Measurements from ENCODE around the gene VWA8.

VWA8 gene

GRCh38 chr13:41915081-41915480 is 45.8 kb downstream of the VWA8 start:
- Histone ChIP-seq H3K4me1 (ENCODE audit: low read depth, poor library complexity, severe bottlenecking) (peaks cover 80% of the 10 kb centered on the region), H3K27ac (peak overlapping the region; percentile 87), H3K4me3 (IDR thresholded peaks at IDR 0.05; ENCODE audit: insufficient read depth, low read depth, low read length) (no peak overlapping the region), H3K36me3 (ENCODE audit: insufficient read depth) (no peaks in the 10 kb centered on the region), H4K20me1 (ENCODE audit: insufficient read depth) (no peaks in the 10 kb centered on the region), H3K79me2 (ENCODE audit: insufficient read depth, low read depth) (peaks cover 34% of the 10 kb centered on the region; the same call in 1 of the 2 replicates), H3K4me2 (peak overlapping the region; percentile 95), H2AFZ (ENCODE audit: low read depth) (no peak overlapping the region), H3K27me3 (ENCODE audit: insufficient read depth, low read depth) (no peaks in the 10 kb centered on the region), H3K9ac (peak overlapping the region; percentile 15; the same call in 1 of the 2 replicates)
- TF ChIP-seq CTCF (conservative IDR thresholded peaks at IDR 0.05; ENCODE audit: low read depth, low read length): no peak

GRCh38 chr13:41914552-41914951 is 46.4 kb downstream of the VWA8 start:
- H3K4me1 ChIP-seq (ENCODE audit: low read depth, poor library complexity, severe bottlenecking): peaks cover 74% of the 10 kb centered on the region
- H3K9ac ChIP-seq: no peak overlapping the region; the same call in 1 of the 2 replicates
- no peaks in the 10 kb centered on the region for H3K36me3 ChIP-seq (ENCODE audit: insufficient read depth)
- H3K27ac ChIP-seq: peak overlapping the region; percentile 87; the same call in 1 of the 2 replicates
- peaks cover 34% of the 10 kb centered on the region; the same call in 1 of the 2 replicates for H3K79me2 ChIP-seq (ENCODE audit: insufficient read depth, low read depth)
- no peak overlapping the region for H3K4me3 ChIP-seq (IDR thresholded peaks at IDR 0.05; ENCODE audit: insufficient read depth, low read depth, low read length)
- no peaks in the 10 kb centered on the region for H3K27me3 ChIP-seq (ENCODE audit: insufficient read depth, low read depth)
- H3K4me2 ChIP-seq: peak overlapping the region; percentile 95
- H2AFZ ChIP-seq (ENCODE audit: low read depth): no peak overlapping the region
- H4K20me1 ChIP-seq (ENCODE audit: insufficient read depth): no peaks in the 10 kb centered on the region
- TF ChIP-seq CTCF (conservative IDR thresholded peaks at IDR 0.05; ENCODE audit: low read depth, low read length): no peak

- H3K36me3 ChIP-seq (ENCODE audit: insufficient read depth): no peaks in the 10 kb centered on the region
- H3K4me2 ChIP-seq: no peak overlapping the region
- no peaks in the 10 kb centered on the region for H3K27me3 ChIP-seq (ENCODE audit: insufficient read depth, low read depth)
- no peak overlapping the region for H3K4me3 ChIP-seq (IDR thresholded peaks at IDR 0.05; ENCODE audit: insufficient read depth, low read depth, low read length)
- peaks cover 13% of the 10 kb centered on the region; the same call in 1 of the 2 replicates for H3K79me2 ChIP-seq (ENCODE audit: insufficient read depth, low read depth)
- H3K9ac ChIP-seq: no peak overlapping the region
- no peak for TF ChIP-seq CTCF (conservative IDR thresholded peaks at IDR 0.05; ENCODE audit: low read depth, low read length)
- H4K20me1 ChIP-seq (ENCODE audit: insufficient read depth): no peaks in the 10 kb centered on the region
- no peak overlapping the region for H2AFZ ChIP-seq (ENCODE audit: low read depth)
- H3K4me1 ChIP-seq (ENCODE audit: low read depth, poor library complexity, severe bottlenecking): peaks cover 42% of the 10 kb centered on the region
- no peak overlapping the region for H3K27ac ChIP-seq
These were observed 51.4 kb downstream of the VWA8 start for GRCh38 chr13:41909506-41909905.

- Histone ChIP-seq H3K4me2 (no peak overlapping the region), H3K79me2 (ENCODE audit: insufficient read depth, low read depth) (no peaks in the 10 kb centered on the region), H3K4me3 (IDR thresholded peaks at IDR 0.05; ENCODE audit: insufficient read depth, low read depth, low read length) (no peak overlapping the region), H4K20me1 (ENCODE audit: insufficient read depth) (no peaks in the 10 kb centered on the region), H2AFZ (ENCODE audit: low read depth) (no peak overlapping the region), H3K4me1 (ENCODE audit: low read depth, poor library complexity, severe bottlenecking) (peaks cover 17% of the 10 kb centered on the region), H3K27ac (no peak overlapping the region), H3K36me3 (ENCODE audit: insufficient read depth) (no peaks in the 10 kb centered on the region), H3K9ac (no peak overlapping the region), H3K27me3 (ENCODE audit: insufficient read depth, low read depth) (no peaks in the 10 kb centered on the region)
- peak; percentile 58 for TF ChIP-seq CTCF (conservative IDR thresholded peaks at IDR 0.05; ENCODE audit: low read depth, low read length)
These were observed 55.2 kb downstream of the VWA8 start for GRCh38 chr13:41905600-41906254.

All from KMS-11 (cell line).